ENCODE measurements around the gene CNEP1R1. TPM values are rescaled to one million over a fixed set of nuclear protein-coding genes. Genes with fewer than 3 reads are reported as not detected.

The CNEP1R1 gene, protein sequence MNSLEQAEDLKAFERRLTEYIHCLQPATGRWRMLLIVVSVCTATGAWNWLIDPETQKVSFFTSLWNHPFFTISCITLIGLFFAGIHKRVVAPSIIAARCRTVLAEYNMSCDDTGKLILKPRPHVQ
- 13.2 to 13.8 TPM (median 13.7 TPM) in 3 replicates for total RNA-seq (2021)
- percentile 88 among the genes with signal in this experiment for Bru-seq, nascent RNA
- long read RNA-seq, experiment 1, transcript CNEP1R1-210 (5 exons, 1,992 nt): minor isoform, 5 of 105 reads
- long read RNA-seq, experiment 1, transcript CNEP1R1-202 (6 exons, 2,117 nt): major isoform, 69 of 105 reads
- long read RNA-seq, experiment 1, transcript CNEP1R1-203 (7 exons, 2,965 nt): minor isoform, 15 of 105 reads
- long read RNA-seq, experiment 1, partial matches to known transcripts: 6 of 105 reads
- long read RNA-seq, experiment 1, other reads (novel, unspliced or antisense): 7 of 105 reads
- long read RNA-seq, experiment 2, transcript CNEP1R1-202 (6 exons, 2,117 nt): major isoform, 6 of 17 reads
- long read RNA-seq, experiment 2, partial matches to known transcripts: 2 of 17 reads
- long read RNA-seq, experiment 2, other reads (novel, unspliced or antisense): 8 of 17 reads
- long read RNA-seq, experiment 3, transcript CNEP1R1-202 (6 exons, 2,117 nt): major isoform, 8 of 13 reads
- long read RNA-seq, experiment 3, partial matches to known transcripts: 0 of 13 reads
- long read RNA-seq, experiment 3, other reads (novel, unspliced or antisense): 1 of 13 reads

DNA sequence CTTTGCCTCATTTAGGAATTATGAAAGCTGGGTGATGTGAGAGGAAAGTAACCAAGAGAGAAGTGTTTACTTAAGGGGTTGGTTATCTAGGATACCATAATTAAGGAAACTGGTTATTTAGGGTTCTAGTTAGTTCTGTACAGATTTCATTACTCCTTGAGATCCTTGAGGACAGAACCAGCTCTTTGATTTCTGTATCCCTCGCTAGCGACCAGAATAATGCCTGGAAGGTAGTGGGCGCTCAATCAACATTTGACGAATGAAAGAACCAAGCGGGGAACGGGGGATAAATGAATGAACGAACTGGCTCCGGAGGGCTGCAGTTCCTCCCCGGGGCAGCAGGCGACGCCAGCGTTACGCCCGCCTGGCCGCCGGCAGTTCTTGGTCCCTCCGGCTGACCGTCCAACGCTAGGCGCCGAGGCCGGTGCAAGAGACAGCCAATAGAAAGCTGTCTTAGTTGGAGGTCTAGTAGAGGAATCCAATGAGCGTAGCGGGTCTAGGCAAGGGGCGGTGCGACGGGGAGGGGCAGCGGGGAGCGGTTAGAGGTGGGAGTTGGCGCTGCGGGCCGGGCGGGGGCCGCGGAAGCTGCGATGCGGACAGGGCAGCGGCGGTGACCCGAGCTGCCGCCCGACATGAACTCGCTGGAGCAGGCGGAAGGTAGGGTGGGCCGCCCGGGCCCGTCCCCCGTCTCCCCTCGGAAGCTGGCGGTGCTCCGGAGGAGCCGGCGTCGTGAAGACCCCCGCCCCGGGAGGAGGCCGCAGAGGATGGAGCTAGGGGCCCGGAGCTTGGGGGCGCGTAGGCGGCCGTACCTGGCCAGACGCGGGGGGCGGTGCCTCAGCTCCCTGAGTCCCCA lies at the start of gene CNEP1R1:
TSS of gene CNEP1R1 (plus strand) at position 542 of the 853 bp plus-strand sequence. CDS start at position 633, 91 bp downstream.
- Mint-ChIP-seq H3K36me3 (peaks cover 4% of the 10 kb centered on the region; the same call in 1 of the 2 replicates), H3K4me1 (peaks cover 16% of the 10 kb centered on the region), H3K9me3 (no peaks in the 10 kb centered on the region), H3K27ac (peak within 1 kb of the TSS; percentile 46), H3K4me3 (peak within 1 kb of the TSS; percentile 92), H3K27me3 (ENCODE audit: low read depth) (no peaks in the 10 kb centered on the region)
- ChIA-PET POLR2A (interaction anchor here (0.6 to 1.6 kb wide), 6 partner anchors 41 to 225 kb away, joined by 3 to 6 read pairs (median 3); partner anchors contain the start of gene HEATR3), CTCF (interaction anchor here (0.6 to 4.1 kb wide), 87 partner anchors 9 to 782 kb away, joined by 3 to 102 read pairs (median 4); partner anchors contain the start of genes HEATR3 and ZNF423)
- peak; percentile 95 for DNase-seq (ENCODE audit: low spot score)
- ATAC-seq: peak; percentile 95
- TF ChIP-seq MXD4 (CRISPR knock-in tag; IDR thresholded peaks at IDR 0.05; ENCODE audit: borderline replicate concordance) (no peak), ZNF396 (CRISPR knock-in tag; IDR thresholded peaks at IDR 0.05; ENCODE audit: borderline replicate concordance) (no peak), NFYB (CRISPR knock-in tag; conservative IDR thresholded peaks at IDR 0.05; ENCODE audit: low read depth) (peak; percentile 99), TCF7 (CRISPR knock-in tag; IDR thresholded peaks at IDR 0.05; ENCODE audit: low read depth) (no peak), EMX1 (CRISPR knock-in tag; IDR thresholded peaks at IDR 0.05) (no peak), MYBL2 (CRISPR knock-in tag; IDR thresholded peaks at IDR 0.05) (peak; percentile 85; the same call in 1 of the 2 replicates), ZNF121 (CRISPR knock-in tag; IDR thresholded peaks at IDR 0.05) (0 out of 2 replicates have a peak, but pooled peaks have one; percentile 4), TEAD1 (CRISPR knock-in tag; IDR thresholded peaks at IDR 0.05) (peak; percentile 56; the same call in 1 of the 2 replicates), ZNF263 (CRISPR knock-in tag; IDR thresholded peaks at IDR 0.05; ENCODE audit: low read depth) (no peak), GABPB1 (CRISPR knock-in tag; IDR thresholded peaks at IDR 0.05) (0 out of 2 replicates have a peak, but pooled peaks have one; percentile 10), ZNF317 (CRISPR knock-in tag; IDR thresholded peaks at IDR 0.05; ENCODE audit: borderline replicate concordance, low read depth) (no peak), TEAD4 (CRISPR knock-in tag; IDR thresholded peaks at IDR 0.05) (no peak), HMGA2 (CRISPR knock-in tag; IDR thresholded peaks at IDR 0.05) (no peak), ETV6 (CRISPR knock-in tag; IDR thresholded peaks at IDR 0.05) (peak; percentile 33; the same call in 1 of the 2 replicates)
- TF ChIP-seq, protein P1, sequence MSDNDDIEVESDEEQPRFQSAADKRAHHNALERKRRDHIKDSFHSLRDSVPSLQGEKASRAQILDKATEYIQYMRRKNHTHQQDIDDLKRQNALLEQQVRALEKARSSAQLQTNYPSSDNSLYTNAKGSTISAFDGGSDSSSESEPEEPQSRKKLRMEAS (CRISPR knock-in tag; IDR thresholded peaks at IDR 0.05): peak; percentile 66; the same call in 1 of the 2 replicates
- TF ChIP-seq, protein P2, sequence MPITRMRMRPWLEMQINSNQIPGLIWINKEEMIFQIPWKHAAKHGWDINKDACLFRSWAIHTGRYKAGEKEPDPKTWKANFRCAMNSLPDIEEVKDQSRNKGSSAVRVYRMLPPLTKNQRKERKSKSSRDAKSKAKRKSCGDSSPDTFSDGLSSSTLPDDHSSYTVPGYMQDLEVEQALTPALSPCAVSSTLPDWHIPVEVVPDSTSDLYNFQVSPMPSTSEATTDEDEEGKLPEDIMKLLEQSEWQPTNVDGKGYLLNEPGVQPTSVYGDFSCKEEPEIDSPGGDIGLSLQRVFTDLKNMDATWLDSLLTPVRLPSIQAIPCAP (CRISPR knock-in tag; IDR thresholded peaks at IDR 0.05): no peak
- TF ChIP-seq, protein P3, sequence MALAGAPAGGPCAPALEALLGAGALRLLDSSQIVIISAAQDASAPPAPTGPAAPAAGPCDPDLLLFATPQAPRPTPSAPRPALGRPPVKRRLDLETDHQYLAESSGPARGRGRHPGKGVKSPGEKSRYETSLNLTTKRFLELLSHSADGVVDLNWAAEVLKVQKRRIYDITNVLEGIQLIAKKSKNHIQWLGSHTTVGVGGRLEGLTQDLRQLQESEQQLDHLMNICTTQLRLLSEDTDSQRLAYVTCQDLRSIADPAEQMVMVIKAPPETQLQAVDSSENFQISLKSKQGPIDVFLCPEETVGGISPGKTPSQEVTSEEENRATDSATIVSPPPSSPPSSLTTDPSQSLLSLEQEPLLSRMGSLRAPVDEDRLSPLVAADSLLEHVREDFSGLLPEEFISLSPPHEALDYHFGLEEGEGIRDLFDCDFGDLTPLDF (CRISPR knock-in tag; IDR thresholded peaks at IDR 0.05): no peak
- TF ChIP-seq, protein P4, sequence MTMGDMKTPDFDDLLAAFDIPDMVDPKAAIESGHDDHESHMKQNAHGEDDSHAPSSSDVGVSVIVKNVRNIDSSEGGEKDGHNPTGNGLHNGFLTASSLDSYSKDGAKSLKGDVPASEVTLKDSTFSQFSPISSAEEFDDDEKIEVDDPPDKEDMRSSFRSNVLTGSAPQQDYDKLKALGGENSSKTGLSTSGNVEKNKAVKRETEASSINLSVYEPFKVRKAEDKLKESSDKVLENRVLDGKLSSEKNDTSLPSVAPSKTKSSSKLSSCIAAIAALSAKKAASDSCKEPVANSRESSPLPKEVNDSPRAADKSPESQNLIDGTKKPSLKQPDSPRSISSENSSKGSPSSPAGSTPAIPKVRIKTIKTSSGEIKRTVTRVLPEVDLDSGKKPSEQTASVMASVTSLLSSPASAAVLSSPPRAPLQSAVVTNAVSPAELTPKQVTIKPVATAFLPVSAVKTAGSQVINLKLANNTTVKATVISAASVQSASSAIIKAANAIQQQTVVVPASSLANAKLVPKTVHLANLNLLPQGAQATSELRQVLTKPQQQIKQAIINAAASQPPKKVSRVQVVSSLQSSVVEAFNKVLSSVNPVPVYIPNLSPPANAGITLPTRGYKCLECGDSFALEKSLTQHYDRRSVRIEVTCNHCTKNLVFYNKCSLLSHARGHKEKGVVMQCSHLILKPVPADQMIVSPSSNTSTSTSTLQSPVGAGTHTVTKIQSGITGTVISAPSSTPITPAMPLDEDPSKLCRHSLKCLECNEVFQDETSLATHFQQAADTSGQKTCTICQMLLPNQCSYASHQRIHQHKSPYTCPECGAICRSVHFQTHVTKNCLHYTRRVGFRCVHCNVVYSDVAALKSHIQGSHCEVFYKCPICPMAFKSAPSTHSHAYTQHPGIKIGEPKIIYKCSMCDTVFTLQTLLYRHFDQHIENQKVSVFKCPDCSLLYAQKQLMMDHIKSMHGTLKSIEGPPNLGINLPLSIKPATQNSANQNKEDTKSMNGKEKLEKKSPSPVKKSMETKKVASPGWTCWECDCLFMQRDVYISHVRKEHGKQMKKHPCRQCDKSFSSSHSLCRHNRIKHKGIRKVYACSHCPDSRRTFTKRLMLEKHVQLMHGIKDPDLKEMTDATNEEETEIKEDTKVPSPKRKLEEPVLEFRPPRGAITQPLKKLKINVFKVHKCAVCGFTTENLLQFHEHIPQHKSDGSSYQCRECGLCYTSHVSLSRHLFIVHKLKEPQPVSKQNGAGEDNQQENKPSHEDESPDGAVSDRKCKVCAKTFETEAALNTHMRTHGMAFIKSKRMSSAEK (CRISPR knock-in tag; IDR thresholded peaks at IDR 0.05; ENCODE audit: borderline replicate concordance): no peak
- TF ChIP-seq, protein P5, sequence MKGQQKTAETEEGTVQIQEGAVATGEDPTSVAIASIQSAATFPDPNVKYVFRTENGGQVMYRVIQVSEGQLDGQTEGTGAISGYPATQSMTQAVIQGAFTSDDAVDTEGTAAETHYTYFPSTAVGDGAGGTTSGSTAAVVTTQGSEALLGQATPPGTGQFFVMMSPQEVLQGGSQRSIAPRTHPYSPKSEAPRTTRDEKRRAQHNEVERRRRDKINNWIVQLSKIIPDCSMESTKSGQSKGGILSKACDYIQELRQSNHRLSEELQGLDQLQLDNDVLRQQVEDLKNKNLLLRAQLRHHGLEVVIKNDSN (CRISPR knock-in tag; IDR thresholded peaks at IDR 0.05): peak; percentile 29; the same call in 1 of the 2 replicates
- TF ChIP-seq, protein P6, sequence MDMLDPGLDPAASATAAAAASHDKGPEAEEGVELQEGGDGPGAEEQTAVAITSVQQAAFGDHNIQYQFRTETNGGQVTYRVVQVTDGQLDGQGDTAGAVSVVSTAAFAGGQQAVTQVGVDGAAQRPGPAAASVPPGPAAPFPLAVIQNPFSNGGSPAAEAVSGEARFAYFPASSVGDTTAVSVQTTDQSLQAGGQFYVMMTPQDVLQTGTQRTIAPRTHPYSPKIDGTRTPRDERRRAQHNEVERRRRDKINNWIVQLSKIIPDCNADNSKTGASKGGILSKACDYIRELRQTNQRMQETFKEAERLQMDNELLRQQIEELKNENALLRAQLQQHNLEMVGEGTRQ (CRISPR knock-in tag; IDR thresholded peaks at IDR 0.05): no peak
- TF ChIP-seq, protein P7, sequence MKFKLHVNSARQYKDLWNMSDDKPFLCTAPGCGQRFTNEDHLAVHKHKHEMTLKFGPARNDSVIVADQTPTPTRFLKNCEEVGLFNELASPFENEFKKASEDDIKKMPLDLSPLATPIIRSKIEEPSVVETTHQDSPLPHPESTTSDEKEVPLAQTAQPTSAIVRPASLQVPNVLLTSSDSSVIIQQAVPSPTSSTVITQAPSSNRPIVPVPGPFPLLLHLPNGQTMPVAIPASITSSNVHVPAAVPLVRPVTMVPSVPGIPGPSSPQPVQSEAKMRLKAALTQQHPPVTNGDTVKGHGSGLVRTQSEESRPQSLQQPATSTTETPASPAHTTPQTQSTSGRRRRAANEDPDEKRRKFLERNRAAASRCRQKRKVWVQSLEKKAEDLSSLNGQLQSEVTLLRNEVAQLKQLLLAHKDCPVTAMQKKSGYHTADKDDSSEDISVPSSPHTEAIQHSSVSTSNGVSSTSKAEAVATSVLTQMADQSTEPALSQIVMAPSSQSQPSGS (CRISPR knock-in tag; IDR thresholded peaks at IDR 0.05; ENCODE audit: borderline replicate concordance, low read depth): no peak
- TF ChIP-seq, protein P8, sequence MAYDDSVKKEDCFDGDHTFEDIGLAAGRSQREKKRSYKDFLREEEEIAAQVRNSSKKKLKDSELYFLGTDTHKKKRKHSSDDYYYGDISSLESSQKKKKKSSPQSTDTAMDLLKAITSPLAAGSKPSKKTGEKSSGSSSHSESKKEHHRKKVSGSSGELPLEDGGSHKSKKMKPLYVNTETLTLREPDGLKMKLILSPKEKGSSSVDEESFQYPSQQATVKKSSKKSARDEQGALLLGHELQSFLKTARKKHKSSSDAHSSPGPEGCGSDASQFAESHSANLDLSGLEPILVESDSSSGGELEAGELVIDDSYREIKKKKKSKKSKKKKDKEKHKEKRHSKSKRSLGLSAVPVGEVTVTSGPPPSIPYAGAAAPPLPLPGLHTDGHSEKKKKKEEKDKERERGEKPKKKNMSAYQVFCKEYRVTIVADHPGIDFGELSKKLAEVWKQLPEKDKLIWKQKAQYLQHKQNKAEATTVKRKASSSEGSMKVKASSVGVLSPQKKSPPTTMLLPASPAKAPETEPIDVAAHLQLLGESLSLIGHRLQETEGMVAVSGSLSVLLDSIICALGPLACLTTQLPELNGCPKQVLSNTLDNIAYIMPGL (CRISPR knock-in tag; IDR thresholded peaks at IDR 0.05): peak; percentile 93

All from WTC11 (cell line).